HepG2 (cell line): Measurements from ENCODE around the gene PAQR6. TPM values are rescaled to one million over a fixed set of nuclear protein-coding genes. Genes with fewer than 3 reads are reported as not detected.

Source experiments
- ATAC-seq: fragments of 200-7000 bp; cut with Tn5 transposase; 3 replicates; pipeline ENCODE4 v1.9.1; 2020; ENCODE audit warnings: mild to moderate bottlenecking, moderate library complexity
- BruUV-seq: library from RNA; stranded (reverse); fragments of 400-500 nt; replicated peaks from 2 replicates; lab custom pipeline; 2021; lab: Mats Ljungman, UMichigan
- CTCF ChIA-PET: fragments of 300-600 bp; formaldehyde crosslinking; extraction: SDS; loops from one replicate; lab custom pipeline; 2021; ENCODE audit warnings: low total read pairs, inconsistent platforms, low intra/inter-chr PET ratio; lab: Yijun Ruan, JAX
- POLR2A ChIA-PET: fragments of 350-600 bp; sonication (Branson Sonifier 250); formaldehyde crosslinking; loops from one replicate; lab custom pipeline; 2020; ENCODE audit warnings: antibody characterized with exemption, inconsistent platforms; lab: Yijun Ruan, JAX
- DNase-seq: peaks from one replicate; pipeline ENCODE4 v3.0.0-alpha.2; 2015; ENCODE audit warnings: low spot score
- FAIRE-seq: peaks from 3 replicates; lab custom pipeline; 2011; peaks lifted over from hg19 to GRCh38; lab: Jason Lieb, UNC
- H2AFZ ChIP-seq: one replicate; pipeline ENCODE4 v1.6.1; 2011; ENCODE audit warnings: low read length, inconsistent platforms
- H3K27ac ChIP-seq: fragments of 300-600 bp; 3 replicates; pipeline ENCODE4 v1.8.0; 2011; ENCODE audit warnings: mixed run types, mild to moderate bottlenecking, mixed read lengths, low read length, inconsistent platforms; ENCODE audit not compliant: insufficient read depth; ENCODE audit errors: extremely low read length
- H3K27me3 ChIP-seq, 2 experiments: fragments of 200-600 bp in 1 of 2; 2 replicates in 1 of 2; 3 replicates in 1 of 2; pipeline versions ENCODE4 v1.6.0 to v1.8.0; 2011; ENCODE audit warnings: low read length in 2 of 2, mild to moderate bottlenecking in 2 of 2, moderate library complexity in 2 of 2, inconsistent platforms in 1 of 2; ENCODE audit not compliant: insufficient read depth in 2 of 2, control insufficient read depth in 1 of 2
- H3K36me3 ChIP-seq, 2 experiments: fragments of 200-600 bp in 1 of 2; replicated peaks in 1 of 2; 2 replicates in 1 of 2; 3 replicates in 1 of 2; pipeline versions ENCODE4 v1.5.1 to v1.8.0; 2011; ENCODE audit warnings: low read length in 2 of 2, inconsistent platforms in 1 of 2; ENCODE audit not compliant: insufficient read depth in 2 of 2, control insufficient read depth in 1 of 2
- H3K4me1 ChIP-seq: 2 replicates; pipeline ENCODE4 v1.5.1; 2012; ENCODE audit warnings: low read length, inconsistent platforms; ENCODE audit not compliant: insufficient read depth
- H3K4me2 ChIP-seq: 2 replicates; pipeline ENCODE4 v1.6.0; 2011; ENCODE audit warnings: low read depth, low read length, inconsistent platforms
- H3K4me3 ChIP-seq, 3 experiments: fragments of 200-600 bp in 1 of 3; sonication (generic), shearing (Covaris generic) in 1 of 3; replicated peaks in 1 of 3; 2 replicates each; pipeline ENCODE4 v1.5.1; 2011 to 2016; ENCODE audit warnings: low read length in 3 of 3, inconsistent platforms in 2 of 3, low read depth in 2 of 3, mild to moderate bottlenecking in 2 of 3, control low read depth in 1 of 3, mixed read lengths in 1 of 3; ENCODE audit not compliant: insufficient read depth in 1 of 3
- H3K79me2 ChIP-seq: one replicate; pipeline ENCODE4 v1.6.1; 2011; ENCODE audit warnings: low read length, inconsistent platforms; ENCODE audit not compliant: insufficient read depth
- H3K9ac ChIP-seq: 2 replicates; pipeline ENCODE4 v1.6.0; 2011; ENCODE audit warnings: mild to moderate bottlenecking, low read depth, low read length, inconsistent platforms; ENCODE audit not compliant: insufficient read depth
- H3K9me3 ChIP-seq: 2 replicates; pipeline ENCODE4 v1.5.1; 2012; ENCODE audit warnings: mild to moderate bottlenecking, low read length
- H4K20me1 ChIP-seq: 2 replicates; pipeline ENCODE4 v1.6.0; 2011; ENCODE audit warnings: inconsistent platforms, mild to moderate bottlenecking, low read length, moderate library complexity; ENCODE audit not compliant: insufficient read depth
- ETV6 ChIP-seq: sonication (generic); formaldehyde crosslinking; conservative IDR thresholded peaks from 2 replicates; pipeline ENCODE4 v1.4.0; 2020; ENCODE audit warnings: missing genetic modification reagents
- GABPB1 ChIP-seq: IDR thresholded peaks from 2 replicates; pipeline ENCODE4 v1.6.1; 2016; ENCODE audit warnings: mild to moderate bottlenecking, missing genetic modification reagents, moderate library complexity, missing compliant biosample characterization
- GFI1 ChIP-seq: sonication (generic); formaldehyde crosslinking; IDR thresholded peaks from 2 replicates; pipeline ENCODE4 v1.5.0; 2020; ENCODE audit warnings: missing genetic modification reagents, mild to moderate bottlenecking, borderline replicate concordance
- NFRKB ChIP-seq: fragments of 450-650 bp; IDR thresholded peaks from 2 replicates; pipeline ENCODE4 v1.6.1; 2017
- NR2C2 ChIP-seq: sonication (generic); formaldehyde crosslinking; IDR thresholded peaks from 2 replicates; pipeline ENCODE4 v1.4.0; 2020; ENCODE audit warnings: missing genetic modification reagents, mild to moderate bottlenecking, moderate library complexity, borderline replicate concordance
- RARA ChIP-seq: IDR thresholded peaks from 2 replicates; pipeline ENCODE4 v1.6.1; 2016; ENCODE audit warnings: missing genetic modification reagents, missing compliant biosample characterization
- RXRB ChIP-seq: IDR thresholded peaks from 2 replicates; pipeline ENCODE4 v1.6.1; 2016; ENCODE audit warnings: borderline replicate concordance, missing genetic modification reagents, missing compliant biosample characterization
- TMF1 ChIP-seq: sonication (generic); formaldehyde crosslinking; IDR thresholded peaks from 2 replicates; pipeline ENCODE4 v1.8.1; 2022; ENCODE audit warnings: low read depth, missing genetic modification reagents
- ZNF136 ChIP-seq: sonication (generic); formaldehyde crosslinking; IDR thresholded peaks from 2 replicates; pipeline ENCODE4 v1.8.1; 2022; ENCODE audit warnings: low read depth, mild to moderate bottlenecking, moderate library complexity, missing genetic modification reagents
- ZNF264 ChIP-seq: sonication (generic); formaldehyde crosslinking; IDR thresholded peaks from 2 replicates; pipeline ENCODE4 v1.4.0; 2020; ENCODE audit warnings: missing genetic modification reagents
- ZNF724P ChIP-seq: sonication (generic); formaldehyde crosslinking; IDR thresholded peaks from 2 replicates; pipeline ENCODE4 v1.8.0; 2022; ENCODE audit warnings: missing genetic modification reagents, borderline replicate concordance
- WGBS: methylation state at CpG from one replicate; pipeline ENCODE4 v1.1.6; 2017; ENCODE audit warnings: low lambda C conversion rate; 5-methylcytosine and 5-hydroxymethylcytosine counted together
- in situ Hi-C: cut with HindIII; loops from 2 replicates; pipeline ENCODE4 v1.10.0; 2017; ENCODE audit warnings: low pct_unique_long_range_greater_than_20kb; ENCODE audit not compliant: extremely low pct_ligation_motif_present
- intact Hi-C: fragments of 100-400 bp; cut with micrococcal nuclease; formaldehyde crosslinking; loops from one replicate; pipeline ENCODE4 v1.10.0; 2022; ENCODE audit not compliant: unreplicated experiment
- polyA plus RNA-seq, 8 experiments: library from polyadenylated mRNA; depleted of rRNA in 3 of 8; stranded (reverse) in 7 of 8; unstranded in 1 of 8; fragments of >200 nt; fragmentation: Illumina TruSeq in 4 of 8; extraction: Trizol in 4 of 8; gene quantifications; 2 replicates each; pipeline versions ENCODE4 v1.2.1 to v1.2.3, GENCODE V29; 2011 to 2016; ENCODE audit warnings: low read depth in 4 of 8, missing spikeins in 1 of 8, mixed read lengths in 1 of 8; ENCODE audit not compliant: insufficient read depth in 1 of 8
- total RNA-seq, 5 experiments: library from RNA; depleted of rRNA; stranded (reverse); fragments of >200 nt; fragmentation: Illumina TruSeq; extraction: Trizol; gene quantifications; 2 replicates each; pipeline ENCODE4 v1.2.3, GENCODE V29; 2016; ENCODE audit warnings: low read depth in 1 of 5
- TF ChIP-seq, protein P1 (sequence below): sonication (generic); formaldehyde crosslinking; IDR thresholded peaks from 2 replicates; pipeline ENCODE4 v1.5.1; 2020; ENCODE audit warnings: mild to moderate bottlenecking, moderate library complexity, missing genetic modification reagents
- TF ChIP-seq, protein P2 (sequence below): sonication (generic); formaldehyde crosslinking; IDR thresholded peaks from 2 replicates; pipeline ENCODE4 v1.8.1; 2023; ENCODE audit warnings: missing genetic modification reagents, mild to moderate bottlenecking, borderline replicate concordance
- TF ChIP-seq, protein P3 (sequence below): fragments of 450-650 bp; IDR thresholded peaks from 2 replicates; pipeline ENCODE4 v1.6.1; 2017; ENCODE audit warnings: mild to moderate bottlenecking
- TF ChIP-seq, protein P4 (sequence below): sonication (generic); formaldehyde crosslinking; IDR thresholded peaks from 2 replicates; pipeline ENCODE4 v1.4.0; 2020; ENCODE audit warnings: mild to moderate bottlenecking, missing genetic modification reagents

Gene PAQR6
- total and polyA plus RNA-seq, 2 of the 13 experiments (the other 11 are each of a cell fraction or from before 2014, with no cell fraction given), result 0.82 to 1.4 TPM

DNA sequence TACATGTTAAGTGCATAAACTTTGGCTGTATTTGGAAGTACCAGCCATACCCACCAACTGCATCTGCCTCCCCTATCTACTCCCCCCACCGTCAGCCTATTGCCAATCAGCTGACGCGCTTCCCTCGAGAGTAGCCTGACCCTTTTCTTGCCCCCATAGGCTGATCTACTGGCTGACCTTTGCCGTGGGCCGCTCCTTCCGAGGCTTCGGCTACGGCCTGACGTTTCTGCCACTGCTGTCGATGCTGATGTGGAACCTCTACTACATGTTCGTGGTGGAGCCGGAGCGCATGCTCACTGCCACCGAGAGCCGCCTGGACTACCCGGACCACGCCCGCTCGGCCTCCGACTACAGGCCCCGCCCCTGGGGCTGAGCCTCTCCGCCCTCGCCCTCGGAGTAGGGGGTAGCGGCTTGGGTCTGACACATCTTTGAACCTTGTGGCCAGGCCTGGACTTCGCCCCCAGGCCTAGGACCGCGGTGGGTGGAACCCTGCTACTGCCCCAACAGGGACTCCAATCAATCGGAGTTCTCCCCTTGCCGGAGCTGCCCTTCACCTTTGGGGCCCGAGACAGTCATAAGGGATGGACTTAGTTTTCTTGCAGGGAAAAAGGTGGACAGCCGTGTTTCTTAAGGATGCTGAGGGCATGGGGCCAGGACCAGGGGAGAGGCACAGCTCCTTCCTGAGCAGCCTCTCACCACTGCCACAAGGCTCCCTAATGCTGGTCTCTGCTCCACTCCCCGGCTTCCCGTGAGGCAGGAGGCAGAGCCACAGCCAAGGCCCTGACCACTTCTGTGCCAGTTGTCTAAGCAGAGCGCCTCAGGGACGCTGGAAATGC, 43.6 kb upstream of the PAQR6 start:
- Histone ChIP-seq H3K4me2 (peak overlapping the region; percentile 81), H4K20me1 (no peaks in the 10 kb centered on the region), H3K9me3 (no peaks in the 10 kb centered on the region), H3K79me2 (peaks cover 8% of the 10 kb centered on the region), H3K4me1 (peaks cover 44% of the 10 kb centered on the region), H3K27me3 (no peaks in the 10 kb centered on the region), H3K27ac (peak overlapping the region; percentile 94), H3K9ac (peak overlapping the region; percentile 81), H3K4me3 (peak overlapping the region; percentile 66 to 80 (median 73)), H2AFZ (no peak overlapping the region), H3K36me3 (peaks cover 0 to 6% of the 10 kb centered on the region in 2 experiments; a peak in 2 of 5 replicates)
- in situ Hi-C loops (no loop called here), intact Hi-C loops (loop anchor here (5.0 kb wide), 1 partner anchor 46 kb away; the partner anchor contains the start of genes CCT3 and TSACC)
- peak; percentile 95 for ATAC-seq
- POLR2A ChIA-PET, result interaction anchor here (0.9 to 9.2 kb wide), 8 partner anchors 9 to 80 kb away, joined by 3 to 115 read pairs (median 4); partner anchors contain the start of genes PMF1, SMG5 and TMEM79
- WGBS, result 1% methylated on average over 9 of the region's 37 CpGs
- CTCF ChIA-PET, result no interaction called here
- peak; percentile 60 for FAIRE-seq
- peak; percentile 94 for DNase-seq
- no TSS peak for BruUV-seq
- TF ChIP-seq, protein P1, sequence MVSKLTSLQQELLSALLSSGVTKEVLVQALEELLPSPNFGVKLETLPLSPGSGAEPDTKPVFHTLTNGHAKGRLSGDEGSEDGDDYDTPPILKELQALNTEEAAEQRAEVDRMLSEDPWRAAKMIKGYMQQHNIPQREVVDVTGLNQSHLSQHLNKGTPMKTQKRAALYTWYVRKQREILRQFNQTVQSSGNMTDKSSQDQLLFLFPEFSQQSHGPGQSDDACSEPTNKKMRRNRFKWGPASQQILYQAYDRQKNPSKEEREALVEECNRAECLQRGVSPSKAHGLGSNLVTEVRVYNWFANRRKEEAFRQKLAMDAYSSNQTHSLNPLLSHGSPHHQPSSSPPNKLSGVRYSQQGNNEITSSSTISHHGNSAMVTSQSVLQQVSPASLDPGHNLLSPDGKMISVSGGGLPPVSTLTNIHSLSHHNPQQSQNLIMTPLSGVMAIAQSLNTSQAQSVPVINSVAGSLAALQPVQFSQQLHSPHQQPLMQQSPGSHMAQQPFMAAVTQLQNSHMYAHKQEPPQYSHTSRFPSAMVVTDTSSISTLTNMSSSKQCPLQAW, result peak; percentile 84
- TF ChIP-seq, protein P2, sequence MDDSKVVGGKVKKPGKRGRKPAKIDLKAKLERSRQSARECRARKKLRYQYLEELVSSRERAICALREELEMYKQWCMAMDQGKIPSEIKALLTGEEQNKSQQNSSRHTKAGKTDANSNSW (CRISPR knock-in tag), result no peak
- TF ChIP-seq RXRB (CRISPR knock-in tag) (peak; percentile 75; the same call in 1 of the 2 replicates), ZNF136 (CRISPR knock-in tag) (peak; percentile 87; the same call in 1 of the 2 replicates), ZNF264 (CRISPR knock-in tag) (no peak), GFI1 (CRISPR knock-in tag) (peak; percentile 12; the same call in 1 of the 2 replicates), TMF1 (CRISPR knock-in tag) (no peak), NFRKB (no peak), ZNF724P (CRISPR knock-in tag) (no peak), GABPB1 (peak; percentile 71), RARA (CRISPR knock-in tag) (peak; percentile 71), NR2C2 (CRISPR knock-in tag) (peak; percentile 62), ETV6 (no peak; the same call in 1 of the 2 replicates)
- TF ChIP-seq, protein P3, sequence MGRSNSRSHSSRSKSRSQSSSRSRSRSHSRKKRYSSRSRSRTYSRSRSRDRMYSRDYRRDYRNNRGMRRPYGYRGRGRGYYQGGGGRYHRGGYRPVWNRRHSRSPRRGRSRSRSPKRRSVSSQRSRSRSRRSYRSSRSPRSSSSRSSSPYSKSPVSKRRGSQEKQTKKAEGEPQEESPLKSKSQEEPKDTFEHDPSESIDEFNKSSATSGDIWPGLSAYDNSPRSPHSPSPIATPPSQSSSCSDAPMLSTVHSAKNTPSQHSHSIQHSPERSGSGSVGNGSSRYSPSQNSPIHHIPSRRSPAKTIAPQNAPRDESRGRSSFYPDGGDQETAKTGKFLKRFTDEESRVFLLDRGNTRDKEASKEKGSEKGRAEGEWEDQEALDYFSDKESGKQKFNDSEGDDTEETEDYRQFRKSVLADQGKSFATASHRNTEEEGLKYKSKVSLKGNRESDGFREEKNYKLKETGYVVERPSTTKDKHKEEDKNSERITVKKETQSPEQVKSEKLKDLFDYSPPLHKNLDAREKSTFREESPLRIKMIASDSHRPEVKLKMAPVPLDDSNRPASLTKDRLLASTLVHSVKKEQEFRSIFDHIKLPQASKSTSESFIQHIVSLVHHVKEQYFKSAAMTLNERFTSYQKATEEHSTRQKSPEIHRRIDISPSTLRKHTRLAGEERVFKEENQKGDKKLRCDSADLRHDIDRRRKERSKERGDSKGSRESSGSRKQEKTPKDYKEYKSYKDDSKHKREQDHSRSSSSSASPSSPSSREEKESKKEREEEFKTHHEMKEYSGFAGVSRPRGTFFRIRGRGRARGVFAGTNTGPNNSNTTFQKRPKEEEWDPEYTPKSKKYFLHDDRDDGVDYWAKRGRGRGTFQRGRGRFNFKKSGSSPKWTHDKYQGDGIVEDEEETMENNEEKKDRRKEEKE, result no peak
- TF ChIP-seq, protein P4, sequence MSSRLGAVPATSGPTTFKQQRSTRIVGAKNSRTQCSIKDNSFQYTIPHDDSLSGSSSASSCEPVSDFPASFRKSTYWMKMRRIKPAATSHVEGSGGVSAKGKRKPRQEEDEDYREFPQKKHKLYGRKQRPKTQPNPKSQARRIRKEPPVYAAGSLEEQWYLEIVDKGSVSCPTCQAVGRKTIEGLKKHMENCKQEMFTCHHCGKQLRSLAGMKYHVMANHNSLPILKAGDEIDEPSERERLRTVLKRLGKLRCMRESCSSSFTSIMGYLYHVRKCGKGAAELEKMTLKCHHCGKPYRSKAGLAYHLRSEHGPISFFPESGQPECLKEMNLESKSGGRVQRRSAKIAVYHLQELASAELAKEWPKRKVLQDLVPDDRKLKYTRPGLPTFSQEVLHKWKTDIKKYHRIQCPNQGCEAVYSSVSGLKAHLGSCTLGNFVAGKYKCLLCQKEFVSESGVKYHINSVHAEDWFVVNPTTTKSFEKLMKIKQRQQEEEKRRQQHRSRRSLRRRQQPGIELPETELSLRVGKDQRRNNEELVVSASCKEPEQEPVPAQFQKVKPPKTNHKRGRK (CRISPR knock-in tag), result no peak
